SKM-1 treated with dmso at 0.1 percent for 144 hours (cell line): Measurements from ENCODE around the gene EBLN2.

ENCODE experiments used
- DNase-seq: peaks from one replicate; lab custom pipeline; 2025; ENCODE audit not compliant: unreplicated experiment; lab: John Stamatoyannopoulos, UW

EBLN2 gene

GRCh38 chr3:73101881-73102280, 40.4 kb downstream of the EBLN2 start:
- no peak for DNase-seq

GRCh38 chr3:73107215-73107614, 45.8 kb downstream of the EBLN2 start:
- no peak for DNase-seq

DNA sequence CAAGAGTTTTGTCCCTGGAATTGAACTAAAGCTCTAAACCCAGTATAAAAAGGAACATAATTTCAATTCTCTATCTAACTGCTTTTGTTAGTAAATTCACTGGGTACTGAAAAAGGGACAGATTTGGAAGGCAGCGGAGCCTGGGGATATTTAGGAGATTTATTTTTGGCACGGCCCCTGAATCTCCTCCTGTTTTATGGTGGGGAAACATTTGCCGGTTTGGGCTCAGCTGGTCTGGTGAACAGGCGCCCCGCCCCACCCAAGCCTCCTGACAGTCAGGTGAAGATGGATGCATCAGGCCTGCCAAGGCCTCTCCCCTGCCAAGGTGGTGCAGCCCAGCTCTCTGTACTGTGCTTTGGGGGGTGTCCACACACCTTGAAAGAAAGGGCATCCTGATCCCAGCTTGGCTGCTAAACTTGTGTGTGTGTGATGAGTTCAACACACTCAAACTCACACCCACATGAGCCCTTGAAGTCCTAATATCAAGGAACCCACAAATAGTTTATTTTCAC, 46.3 kb downstream of the EBLN2 start:
- DNase-seq = no peak

DNA sequence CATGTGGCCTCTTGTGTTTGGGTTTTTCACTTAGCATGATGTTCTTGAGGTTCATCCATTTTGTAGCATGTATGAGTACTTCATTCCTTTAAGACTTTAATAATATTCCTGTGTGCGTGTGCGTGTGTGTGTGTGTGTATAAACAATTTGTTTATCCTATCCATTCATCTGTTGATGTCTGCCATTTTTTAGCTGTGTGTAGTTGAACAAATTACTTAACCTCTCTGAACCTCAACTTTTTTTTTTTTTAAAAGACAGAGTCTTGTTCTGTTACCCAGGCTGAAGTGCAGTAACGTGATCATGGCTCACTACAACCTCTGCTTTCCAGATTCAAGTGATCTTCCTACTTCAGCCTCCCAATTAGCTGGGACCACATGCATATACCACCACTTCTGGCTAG, 47.3 kb downstream of the EBLN2 start:
- no peak for DNase-seq

DNA sequence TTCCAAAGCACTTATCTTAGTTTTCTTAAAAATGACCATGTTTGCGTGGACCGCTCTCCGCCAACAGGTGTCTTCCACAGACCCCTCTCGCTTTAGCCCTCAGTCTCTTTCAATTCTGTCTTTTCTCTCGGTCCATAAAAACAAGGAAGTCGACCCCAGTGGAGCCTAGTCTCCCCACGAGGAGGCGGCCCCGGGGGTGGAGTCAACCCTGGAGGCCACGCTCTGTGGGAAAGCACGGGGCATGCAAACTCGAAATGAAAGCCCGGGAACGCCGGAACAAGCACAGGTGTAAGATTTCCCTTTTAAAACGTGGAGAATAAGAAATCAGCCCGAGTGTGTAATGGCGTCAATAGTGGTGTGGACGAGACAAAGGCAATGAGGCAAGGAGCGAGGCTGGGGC, 49.1 kb downstream of the EBLN2 start:
- DNase-seq = no peak
